ENCODE measurements around the gene ENG. TPM values are rescaled to one million over a fixed set of nuclear protein-coding genes. Genes with fewer than 3 reads are reported as not detected.

The ENG gene
- total RNA-seq, 1 donor, result 60.8 TPM

DNA sequence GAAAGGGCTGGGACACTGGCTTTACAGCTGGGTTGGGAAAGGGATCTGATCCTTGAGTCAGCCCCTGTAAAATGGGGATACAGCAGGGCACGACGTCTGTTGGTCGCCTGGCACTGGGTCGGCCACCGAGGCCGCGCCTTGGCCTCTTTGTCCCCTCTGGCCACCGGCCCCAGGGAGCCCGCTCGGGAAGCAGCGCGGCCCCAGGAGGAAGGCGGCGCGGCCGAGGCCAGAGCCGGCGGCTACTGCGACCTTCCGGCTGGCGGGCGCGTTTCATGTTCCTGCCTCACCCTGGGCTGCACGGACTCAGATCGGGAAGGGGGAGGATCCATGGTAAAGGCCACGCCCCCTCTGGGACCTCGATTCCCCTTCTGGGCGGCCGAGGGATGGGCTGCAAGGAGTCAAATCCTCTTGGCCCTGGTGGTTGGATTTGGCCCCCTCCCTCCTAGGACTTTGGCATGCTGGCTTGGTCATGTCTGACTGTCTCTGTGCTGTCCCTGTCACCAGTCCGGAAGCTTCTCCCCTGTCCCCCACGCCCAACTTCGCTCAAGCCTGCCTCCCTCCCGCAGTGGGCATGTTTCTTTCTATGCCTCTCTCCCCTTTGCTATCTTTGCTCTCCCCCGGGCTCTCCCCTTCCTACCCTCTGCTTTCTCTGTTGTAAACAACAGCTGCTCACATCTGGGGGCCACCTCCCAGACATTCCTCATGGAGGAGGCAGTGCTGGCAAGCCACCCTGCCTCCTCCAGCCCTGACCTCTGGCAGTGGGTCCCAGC, 26.0 kb downstream of the ENG start:
- DNase-seq (ENCODE audit: insufficient read length, low spot score, missing footprints), result peak; percentile 98
- Histone ChIP-seq H3K27ac (ENCODE audit: low read depth, low read length) (peak overlapping the region; percentile 80), H3K79me2 (ENCODE audit: insufficient read depth, low read length) (peaks cover 67% of the 10 kb centered on the region), H2AFZ (ENCODE audit: low read length) (peak overlapping the region; percentile 49), H4K20me1 (ENCODE audit: insufficient read depth, low read length) (no peaks in the 10 kb centered on the region), H3K4me3 (ENCODE audit: insufficient read depth, low read length) (peak overlapping the region; percentile 42), H3K9me3 (ENCODE audit: low read depth, low read length) (no peaks in the 10 kb centered on the region), H3K36me3 (ENCODE audit: insufficient read depth, low read length) (peaks cover 57% of the 10 kb centered on the region), H3K4me1 (ENCODE audit: insufficient read depth, low read length) (peaks cover 27% of the 10 kb centered on the region), H3K27me3 (ENCODE audit: insufficient read depth, low read length) (no peaks in the 10 kb centered on the region), H3K4me2 (ENCODE audit: insufficient read depth, low read length) (peak overlapping the region; percentile 69)
- TF ChIP-seq, protein P1, sequence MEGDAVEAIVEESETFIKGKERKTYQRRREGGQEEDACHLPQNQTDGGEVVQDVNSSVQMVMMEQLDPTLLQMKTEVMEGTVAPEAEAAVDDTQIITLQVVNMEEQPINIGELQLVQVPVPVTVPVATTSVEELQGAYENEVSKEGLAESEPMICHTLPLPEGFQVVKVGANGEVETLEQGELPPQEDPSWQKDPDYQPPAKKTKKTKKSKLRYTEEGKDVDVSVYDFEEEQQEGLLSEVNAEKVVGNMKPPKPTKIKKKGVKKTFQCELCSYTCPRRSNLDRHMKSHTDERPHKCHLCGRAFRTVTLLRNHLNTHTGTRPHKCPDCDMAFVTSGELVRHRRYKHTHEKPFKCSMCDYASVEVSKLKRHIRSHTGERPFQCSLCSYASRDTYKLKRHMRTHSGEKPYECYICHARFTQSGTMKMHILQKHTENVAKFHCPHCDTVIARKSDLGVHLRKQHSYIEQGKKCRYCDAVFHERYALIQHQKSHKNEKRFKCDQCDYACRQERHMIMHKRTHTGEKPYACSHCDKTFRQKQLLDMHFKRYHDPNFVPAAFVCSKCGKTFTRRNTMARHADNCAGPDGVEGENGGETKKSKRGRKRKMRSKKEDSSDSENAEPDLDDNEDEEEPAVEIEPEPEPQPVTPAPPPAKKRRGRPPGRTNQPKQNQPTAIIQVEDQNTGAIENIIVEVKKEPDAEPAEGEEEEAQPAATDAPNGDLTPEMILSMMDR (IDR thresholded peaks at IDR 0.05; ENCODE audit: extremely low read depth, low read depth, low read length), result no peak

DNA sequence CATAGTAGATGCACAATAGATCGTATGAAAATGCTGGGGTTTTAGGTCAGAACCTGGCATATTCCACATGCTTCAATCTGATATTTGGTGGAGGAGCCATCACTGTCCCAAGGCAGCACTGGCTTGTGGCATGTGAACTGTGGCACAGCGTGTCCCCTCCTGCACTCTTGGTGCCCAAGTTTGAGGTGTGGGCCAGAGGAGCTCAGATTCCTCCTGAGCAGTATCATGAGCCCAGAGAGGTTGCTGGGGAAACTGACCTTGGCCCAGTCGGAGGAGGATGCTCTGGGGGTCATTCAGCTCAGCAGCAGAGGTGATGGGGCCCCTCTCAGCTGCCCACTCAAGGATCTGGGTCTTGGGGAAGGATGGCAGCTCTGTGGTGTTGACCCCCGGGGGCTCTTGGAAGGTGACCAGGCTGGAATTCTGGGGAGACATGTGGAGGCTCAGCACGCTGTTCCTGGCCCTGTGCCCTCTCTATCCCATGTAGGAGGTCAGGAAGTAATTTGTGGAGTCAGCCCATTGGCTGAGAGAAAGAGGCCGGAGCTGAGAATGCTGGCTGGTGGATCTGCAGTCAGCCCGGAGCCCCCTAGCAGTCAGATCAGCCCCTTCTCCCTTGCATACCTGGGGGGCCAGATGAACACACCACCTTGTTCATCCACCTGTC, 28.1 kb downstream of the ENG start:
- Histone ChIP-seq H3K9me3 (ENCODE audit: low read depth, low read length) (no peaks in the 10 kb centered on the region), H3K79me2 (ENCODE audit: insufficient read depth, low read length) (peaks cover 54% of the 10 kb centered on the region), H3K4me1 (ENCODE audit: insufficient read depth, low read length) (peaks cover 13% of the 10 kb centered on the region), H3K4me3 (ENCODE audit: insufficient read depth, low read length) (no peak overlapping the region), H3K4me2 (ENCODE audit: insufficient read depth, low read length) (no peak overlapping the region), H3K27me3 (ENCODE audit: insufficient read depth, low read length) (no peaks in the 10 kb centered on the region), H2AFZ (ENCODE audit: low read length) (no peak overlapping the region), H3K27ac (ENCODE audit: low read depth, low read length) (peak overlapping the region; percentile 28), H3K36me3 (ENCODE audit: insufficient read depth, low read length) (peaks cover 69% of the 10 kb centered on the region), H4K20me1 (ENCODE audit: insufficient read depth, low read length) (no peaks in the 10 kb centered on the region)
- TF ChIP-seq, protein P1 (IDR thresholded peaks at IDR 0.05; ENCODE audit: extremely low read depth, low read depth, low read length), result no peak
- peak; percentile 61 for DNase-seq (ENCODE audit: insufficient read length, low spot score, missing footprints)

DNA sequence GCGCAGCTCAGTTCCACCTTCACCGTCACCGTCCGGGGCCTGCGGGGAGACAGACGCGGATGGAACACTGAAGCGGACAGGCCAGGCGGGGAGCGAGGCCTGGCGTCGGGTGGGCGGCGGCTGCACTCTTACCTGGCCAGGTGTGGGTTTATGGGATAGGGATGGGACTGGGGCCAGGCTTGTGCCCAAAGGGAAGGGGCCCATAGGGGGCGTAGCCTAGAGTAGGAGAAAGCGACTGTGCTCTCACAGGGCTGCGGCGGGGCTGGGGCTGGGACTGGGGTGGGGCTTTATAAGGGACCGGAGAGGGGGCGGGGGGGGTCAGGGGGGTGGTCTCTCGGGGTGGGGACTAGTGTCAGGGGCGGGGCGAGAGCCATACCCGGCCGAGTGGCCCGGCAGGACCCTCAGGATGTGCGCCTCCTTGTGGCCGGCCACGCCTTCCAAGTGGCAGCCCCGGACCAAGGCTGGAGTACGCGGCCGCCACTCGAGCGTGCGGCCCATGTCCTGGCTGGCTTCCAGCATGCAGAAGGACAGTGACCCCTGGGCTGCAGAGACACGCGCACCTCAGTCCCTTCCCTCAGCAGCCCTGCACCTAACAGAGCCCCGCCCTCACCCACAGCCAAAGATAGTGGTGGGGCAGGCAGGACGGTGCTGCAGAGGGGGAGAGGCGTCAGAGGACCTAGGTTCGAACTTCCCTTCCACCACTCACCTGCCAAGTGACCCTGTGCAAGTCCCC, 29.0 kb downstream of the ENG start:
- peaks cover 2% of the 10 kb centered on the region for H4K20me1 ChIP-seq (ENCODE audit: insufficient read depth, low read length)
- H3K79me2 ChIP-seq (ENCODE audit: insufficient read depth, low read length), result peaks cover 45% of the 10 kb centered on the region
- TF ChIP-seq, protein P1 (IDR thresholded peaks at IDR 0.05; ENCODE audit: extremely low read depth, low read depth, low read length), result no peak
- peaks cover 72% of the 10 kb centered on the region for H3K36me3 ChIP-seq (ENCODE audit: insufficient read depth, low read length)
- H3K27ac ChIP-seq (ENCODE audit: low read depth, low read length), result no peak overlapping the region
- H3K4me2 ChIP-seq (ENCODE audit: insufficient read depth, low read length), result no peak overlapping the region
- H3K4me1 ChIP-seq (ENCODE audit: insufficient read depth, low read length), result peaks cover 13% of the 10 kb centered on the region
- DNase-seq (ENCODE audit: insufficient read length, low spot score, missing footprints), result peak; percentile 59
- H3K27me3 ChIP-seq (ENCODE audit: insufficient read depth, low read length), result no peaks in the 10 kb centered on the region
- H3K9me3 ChIP-seq (ENCODE audit: low read depth, low read length), result no peaks in the 10 kb centered on the region
- H2AFZ ChIP-seq (ENCODE audit: low read length), result no peak overlapping the region
- no peak overlapping the region for H3K4me3 ChIP-seq (ENCODE audit: insufficient read depth, low read length)
